H1 (cell line): Measurements from ENCODE around the gene HFM1. TPM values are rescaled to one million over a fixed set of nuclear protein-coding genes. Genes with fewer than 3 reads are reported as not detected.

Experiments used
- CTCF ChIA-PET: fragments of 300-600 bp; sonication (Branson Sonifier 250); formaldehyde crosslinking; loops from one replicate; lab custom pipeline; 2021; ENCODE audit not compliant: partially characterized antibody; lab: Charles Lee
- POLR2A ChIA-PET: fragments of 300-600 bp; sonication (Branson Sonifier 250); formaldehyde crosslinking; loops from one replicate; lab custom pipeline; 2021; ENCODE audit warnings: inconsistent platforms; ENCODE audit not compliant: partially characterized antibody; lab: Charles Lee
- DNase-seq, 2 experiments: peaks; one replicate each; pipeline versions ENCODE4 v3.0.0 to v3.0.0-alpha.2; 2010 to 2022; ENCODE audit warnings: low spot score in 2 of 2, low read depth in 1 of 2, mixed read lengths in 1 of 2
- FAIRE-seq: peaks from 2 replicates; lab custom pipeline; 2011; peaks lifted over from hg19 to GRCh38; lab: Jason Lieb, UNC
- H2AFZ ChIP-seq: 2 replicates; pipeline ENCODE4 v1.8.1; 2012; ENCODE audit warnings: low read length, inconsistent platforms
- H2AK5ac ChIP-seq: 2 replicates; pipeline ENCODE4 v1.6.1; 2013; ENCODE audit warnings: low read depth, low read length
- H2BK120ac ChIP-seq: replicated peaks from 2 replicates; pipeline ENCODE3; 2013; ENCODE audit warnings: low read depth, low read length, inconsistent platforms
- H2BK12ac ChIP-seq: 2 replicates; pipeline ENCODE4 v1.6.1; 2013; ENCODE audit warnings: low read depth, low read length
- H2BK15ac ChIP-seq: 2 replicates; pipeline ENCODE4 v1.6.1; 2013; ENCODE audit warnings: low read length
- H2BK20ac ChIP-seq: 2 replicates; pipeline ENCODE4 v1.6.1; 2013; ENCODE audit warnings: low read length
- H2BK5ac ChIP-seq: 2 replicates; pipeline ENCODE4 v1.6.1; 2013; ENCODE audit warnings: low read depth, low read length
- H3K14ac ChIP-seq: 2 replicates; pipeline ENCODE4 v1.6.1; 2013; ENCODE audit warnings: inconsistent platforms; ENCODE audit not compliant: insufficient read length
- H3K18ac ChIP-seq: 2 replicates; pipeline ENCODE4 v1.6.1; 2013; ENCODE audit warnings: low read length; ENCODE audit errors: extremely low read depth
- H3K23ac ChIP-seq: 2 replicates; pipeline ENCODE4 v1.6.1; 2013; ENCODE audit warnings: inconsistent platforms; ENCODE audit not compliant: insufficient read length
- H3K23me2 ChIP-seq: 2 replicates; pipeline ENCODE4 v1.6.1; 2013; ENCODE audit warnings: low read depth, low read length
- H3K27ac ChIP-seq: 2 replicates; pipeline ENCODE4 v1.6.1; 2011; ENCODE audit warnings: low read depth, low read length, inconsistent platforms
- H3K27me3 ChIP-seq, 4 experiments: replicated peaks in 1 of 4; 1 replicate in 1 of 4; 2 replicates in 3 of 4; pipeline versions ENCODE4 v1.6.1 to v1.8.1; 2011 to 2013; ENCODE audit warnings: low read length in 3 of 4, mild to moderate bottlenecking in 3 of 4, inconsistent platforms in 2 of 4, mixed read lengths in 2 of 4, moderate library complexity in 1 of 4; ENCODE audit not compliant: control insufficient read depth in 3 of 4, insufficient read depth in 3 of 4; ENCODE audit errors: extremely low read depth in 1 of 4
- H3K36me3 ChIP-seq, 4 experiments: 2 replicates each; pipeline versions ENCODE4 v1.6.1 to v1.8.1; 2011 to 2013; ENCODE audit warnings: mild to moderate bottlenecking in 4 of 4, low read length in 3 of 4, moderate library complexity in 2 of 4, control low read depth in 1 of 4, inconsistent platforms in 1 of 4; ENCODE audit not compliant: insufficient read depth in 4 of 4, control insufficient read depth in 2 of 4
- H3K4ac ChIP-seq: replicated peaks from 2 replicates; pipeline ENCODE3; 2013; ENCODE audit warnings: low read length, low read depth, mixed read lengths, inconsistent platforms; ENCODE audit not compliant: insufficient read length
- H3K4me1 ChIP-seq, 4 experiments: replicated peaks in 1 of 4; 1 replicate in 1 of 4; 2 replicates in 3 of 4; pipeline versions ENCODE4 v1.6.1 to v1.8.1; 2011 to 2013; ENCODE audit warnings: low read length in 3 of 4, inconsistent platforms in 2 of 4, mixed read lengths in 1 of 4; ENCODE audit not compliant: insufficient read depth in 4 of 4, control insufficient read depth in 3 of 4
- H3K4me2 ChIP-seq, 2 experiments: 2 replicates each; pipeline versions ENCODE4 v1.6.1 to v1.8.1; 2011 to 2013; ENCODE audit warnings: low read depth in 2 of 2, low read length in 2 of 2, control low read depth in 1 of 2, inconsistent platforms in 1 of 2, mild to moderate bottlenecking in 1 of 2; ENCODE audit not compliant: insufficient read depth in 1 of 2
- H3K4me3 ChIP-seq, 4 experiments: fragments of 200-600, 300-600 bp in 1 of 4; sonication (generic), shearing (Covaris generic), sonication (Bioruptor Twin) in 1 of 4; 2 replicates each; pipeline versions ENCODE4 v1.5.1 to v1.8.1; 2011 to 2016; ENCODE audit warnings: low read length in 4 of 4, low read depth in 3 of 4, control low read depth in 2 of 4, inconsistent platforms in 2 of 4, mild to moderate bottlenecking in 2 of 4, mixed read lengths in 1 of 4, moderate library complexity in 1 of 4; ENCODE audit not compliant: insufficient read depth in 2 of 4; ENCODE audit errors: extremely low read depth in 1 of 4
- H3K56ac ChIP-seq: replicated peaks from 2 replicates; pipeline ENCODE3; 2013; ENCODE audit warnings: low read depth, mild to moderate bottlenecking, mixed read lengths, low read length, inconsistent platforms; ENCODE audit not compliant: insufficient read length
- H3K79me1 ChIP-seq: 2 replicates; pipeline ENCODE4 v1.6.1; 2013; ENCODE audit warnings: low read depth, low read length, control low read depth
- H3K79me2 ChIP-seq, 2 experiments: 2 replicates each; pipeline versions ENCODE4 v1.6.1 to v1.8.1; 2012 to 2013; ENCODE audit warnings: low read length in 2 of 2, mild to moderate bottlenecking in 2 of 2, inconsistent platforms in 1 of 2; ENCODE audit not compliant: insufficient read depth in 2 of 2, control insufficient read depth in 1 of 2
- H3K9ac ChIP-seq, 4 experiments: replicated peaks in 1 of 4; 1 replicate in 1 of 4; 2 replicates in 3 of 4; pipeline versions ENCODE4 v1.6.1 to v1.8.1; 2011 to 2013; ENCODE audit warnings: low read depth in 3 of 4, low read length in 3 of 4, control low read depth in 2 of 4, mild to moderate bottlenecking in 2 of 4, moderate library complexity in 2 of 4, inconsistent platforms in 1 of 4; ENCODE audit errors: extremely low read depth in 1 of 4
- H3K9me3 ChIP-seq, 2 experiments: 2 replicates each; pipeline versions ENCODE4 v1.6.1 to v1.8.1; 2012 to 2013; ENCODE audit warnings: mild to moderate bottlenecking in 2 of 2, moderate library complexity in 2 of 2, control low read depth in 1 of 2, inconsistent platforms in 1 of 2, low read depth in 1 of 2, low read length in 1 of 2, mixed read lengths in 1 of 2; ENCODE audit not compliant: insufficient read depth in 2 of 2
- H4K20me1 ChIP-seq, 2 experiments: replicated peaks in 1 of 2; 2 replicates each; pipeline versions ENCODE3 to v1.8.1; 2011 to 2013; ENCODE audit warnings: inconsistent platforms in 2 of 2, low read length in 2 of 2, mild to moderate bottlenecking in 1 of 2; ENCODE audit not compliant: insufficient read depth in 2 of 2, control insufficient read depth in 1 of 2
- H4K5ac ChIP-seq: 2 replicates; pipeline ENCODE4 v1.6.1; 2013; ENCODE audit warnings: low read length, low read depth, mixed read lengths, inconsistent platforms; ENCODE audit not compliant: insufficient read length
- H4K8ac ChIP-seq: 2 replicates; pipeline ENCODE4 v1.8.0; 2013; ENCODE audit warnings: mild to moderate bottlenecking, moderate library complexity, low read length, inconsistent platforms; ENCODE audit not compliant: insufficient read depth; ENCODE audit errors: extremely low read depth
- H4K91ac ChIP-seq: replicated peaks from 2 replicates; pipeline ENCODE3; 2013; ENCODE audit warnings: low read length, mixed read lengths, inconsistent platforms; ENCODE audit not compliant: insufficient read length
- ATF2 ChIP-seq: IDR thresholded peaks from 2 replicates; pipeline ENCODE4 v1.6.1; 2012; ENCODE audit warnings: low read length, inconsistent platforms
- BACH1 ChIP-seq: IDR thresholded peaks from 2 replicates; pipeline ENCODE4 v1.6.1; 2012; ENCODE audit warnings: low read length, improper control_type of control experiment
- CBX8 ChIP-seq: fragments of 300-800, 300-1000 bp; sonication (generic); IDR thresholded peaks from 2 replicates; pipeline ENCODE4 v1.7.1; 2016; ENCODE audit warnings: low read depth, low read length, borderline replicate concordance
- CEBPB ChIP-seq: IDR thresholded peaks from 2 replicates; pipeline ENCODE4 v1.6.1; 2012; ENCODE audit warnings: low read depth, low read length
- CREB1 ChIP-seq: IDR thresholded peaks from 2 replicates; pipeline ENCODE4 v1.6.1; 2012; ENCODE audit warnings: inconsistent platforms
- EZH2 ChIP-seq: fragments of 200-600 bp; sonication (generic); IDR thresholded peaks from 2 replicates; pipeline ENCODE4 v1.7.1; 2012; ENCODE audit warnings: low read depth, mild to moderate bottlenecking, moderate library complexity, low read length, inconsistent platforms; ENCODE audit not compliant: severe bottlenecking
- MAFK ChIP-seq: IDR thresholded peaks from 2 replicates; pipeline ENCODE4 v1.6.1; 2012; ENCODE audit warnings: low read depth, mild to moderate bottlenecking, improper control_type of control experiment, low read length
- NRF1 ChIP-seq: IDR thresholded peaks from 2 replicates; pipeline ENCODE4 v1.6.1; 2011; ENCODE audit warnings: mild to moderate bottlenecking, low read depth, low read length, improper control_type of control experiment
- POU5F1 ChIP-seq: IDR thresholded peaks from 2 replicates; pipeline ENCODE4 v1.6.1; 2011; ENCODE audit warnings: low read depth, mild to moderate bottlenecking, low read length, moderate library complexity
- RNF2 ChIP-seq: fragments of 200-900, 300-1000 bp; sonication (generic); IDR thresholded peaks from 2 replicates; pipeline ENCODE4 v1.7.1; 2016; ENCODE audit warnings: borderline replicate concordance, low read depth, mild to moderate bottlenecking, antibody characterized with exemption, low read length; ENCODE audit not compliant: poor library complexity, severe bottlenecking; ENCODE audit errors: missing control alignments
- SUZ12 ChIP-seq: fragments of 200-600 bp; sonication (generic); IDR thresholded peaks from 2 replicates; pipeline ENCODE4 v1.6.1; 2012; ENCODE audit warnings: mild to moderate bottlenecking, inconsistent platforms, low read length, moderate library complexity, mixed read lengths
- TAF7 ChIP-seq: optimal IDR thresholded peaks from 2 replicates; pipeline ENCODE3; 2011; ENCODE audit warnings: low read depth, mild to moderate bottlenecking, inconsistent platforms, low read length, moderate library complexity, borderline replicate concordance
- polyA plus RNA-seq, 7 experiments: library from polyadenylated mRNA; depleted of rRNA in 3 of 7; stranded (reverse) in 5 of 7; unstranded in 2 of 7; fragments of >200 nt in 5 of 7; fragments of 200-250 nt in 2 of 7; gene quantifications; 1 replicate in 5 of 7; 2 replicates in 1 of 7; 4 replicates in 1 of 7; pipeline versions ENCODE4 v1.2.1 to v1.2.3, GENCODE V29; 2011 to 2013; ENCODE audit warnings: missing spikeins in 2 of 7, mixed read lengths in 2 of 7
- total RNA-seq: library from RNA; stranded (reverse); fragmentation: NEBNext Ultra II Directional; extraction: Animal tissue kit (Norgen Biotek cat#: 25700); gene quantifications from 2 replicates; pipeline ENCODE4 v1.2.1, GENCODE V29; 2021
- TF ChIP-seq, protein P1 (sequence below): IDR thresholded peaks from 2 replicates; pipeline ENCODE4 v1.6.1; 2012; ENCODE audit warnings: inconsistent platforms

HFM1 gene
- total and polyA plus RNA-seq, 2 of the 8 experiments (the other 6 are each of a cell fraction or from before 2014, with no cell fraction given): 0.23 to 1.2 TPM

GRCh38 chr1:91308544-91308943, 96.1 kb downstream of the HFM1 start:
- Histone ChIP-seq H3K23me2 (no peaks in the 10 kb centered on the region), H2BK20ac (no peak overlapping the region), H3K23ac (no peak overlapping the region), H3K56ac (no peak overlapping the region), H2BK5ac (no peak overlapping the region), H2BK120ac (no peak overlapping the region), H3K27me3 (no peaks in the 10 kb centered on the region), H4K20me1 (no peaks in the 10 kb centered on the region), H3K36me3 (no peaks in the 10 kb centered on the region), H2AK5ac (no peak overlapping the region), H3K79me2 (no peaks in the 10 kb centered on the region), H3K9me3 (peaks cover 7 to 12% of the 10 kb centered on the region in 2 experiments), H2BK12ac (no peak overlapping the region), H4K5ac (no peak overlapping the region), H3K4me3 (no peak overlapping the region), H3K14ac (no peak overlapping the region), H3K9ac (no peak overlapping the region), H4K91ac (no peak overlapping the region), H2AFZ (no peak overlapping the region), H3K18ac (no peak overlapping the region), H4K8ac (no peak overlapping the region), H3K4ac (no peak overlapping the region), H3K4me2 (no peak overlapping the region), H3K27ac (no peak overlapping the region)
- CTCF ChIA-PET: interaction anchor here (0.7 kb wide), 1 partner anchor 667 kb away, joined by 3 read pairs; no protein-coding TSS in a partner anchor
- DNase-seq (no peak), FAIRE-seq (no peak)
- TF ChIP-seq CEBPB (no peak), CBX8 (no peak), POU5F1 (no peak), MAFK (no peak), CREB1 (no peak), EZH2 (no peak), ATF2 (no peak), TAF7 (no peak), SUZ12 (no peak), RNF2 (no peak), BACH1 (no peak), NRF1 (no peak)
- TF ChIP-seq, protein P1, sequence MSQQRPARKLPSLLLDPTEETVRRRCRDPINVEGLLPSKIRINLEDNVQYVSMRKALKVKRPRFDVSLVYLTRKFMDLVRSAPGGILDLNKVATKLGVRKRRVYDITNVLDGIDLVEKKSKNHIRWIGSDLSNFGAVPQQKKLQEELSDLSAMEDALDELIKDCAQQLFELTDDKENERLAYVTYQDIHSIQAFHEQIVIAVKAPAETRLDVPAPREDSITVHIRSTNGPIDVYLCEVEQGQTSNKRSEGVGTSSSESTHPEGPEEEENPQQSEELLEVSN: no peak
- TF ChIP-seq, all 59 proteins: peak for 0
- Histone ChIP-seq H2BK15ac (no peak overlapping the region), H3K79me1 (no peaks in the 10 kb centered on the region), H3K4me1 (no peaks in the 10 kb centered on the region)
- POLR2A ChIA-PET: no interaction called here
